Occipital lobe (tissue), 2 donors: ENCODE measurements around the gene PCBP1. TPM values are rescaled to one million over a fixed set of nuclear protein-coding genes. Genes with fewer than 3 reads are reported as not detected.
"Not testable (repeated sequence)": the region's sequence is repeated elsewhere in the genome, so short reads cannot be mapped to it uniquely, and the experiment has no call there.

Source experiments
- DNase-seq: peaks from one replicate; lab custom pipeline; 2025; lab: John Stamatoyannopoulos, UW
- total RNA-seq: library from RNA; depleted of rRNA; stranded (reverse); fragments of >200 nt; gene quantifications from one replicate; pipeline ENCODE4 v1.2.3, GENCODE V29; 2014

The PCBP1 gene
- total RNA-seq, result 22.0 TPM

GRCh38 chr2:70086838-70087701 lies at the start of gene PCBP1:
Gene PCBP1, plus strand, starts transcription at chr2:70087477. Its CDS starts 267 bp downstream, at chr2:70087744.
- DNase-seq, result peak; percentile 85

GRCh38 chr2:70039366-70039765 lies 47.9 kb upstream of the PCBP1 start:
- DNase-seq, result no peak

- no peak for DNase-seq
Observed at GRCh38 chr2:70041663-70042062, 45.6 kb upstream of the PCBP1 start.

GRCh38 chr2:70042246-70042645 lies 45.0 kb upstream of the PCBP1 start:
- no peak for DNase-seq

- no peak for DNase-seq
Observed at GRCh38 chr2:70043252-70043875, 43.9 kb upstream of the PCBP1 start.

- DNase-seq, result no peak
Observed at GRCh38 chr2:70044290-70045040, 42.8 kb upstream of the PCBP1 start.

GRCh38 chr2:70045405-70045804 lies 41.9 kb upstream of the PCBP1 start:
- DNase-seq, result no peak

GRCh38 chr2:70045932-70046331 lies 41.3 kb upstream of the PCBP1 start:
- DNase-seq, result no peak

- DNase-seq, result no peak
Observed at GRCh38 chr2:70046534-70046933, 40.7 kb upstream of the PCBP1 start.

GRCh38 chr2:70047451-70047850 lies 39.8 kb upstream of the PCBP1 start:
- no peak for DNase-seq

GRCh38 chr2:70049255-70049654 lies 38.0 kb upstream of the PCBP1 start:
- no peak for DNase-seq

- DNase-seq, result no peak
Observed at GRCh38 chr2:70050631-70051425, 36.4 kb upstream of the PCBP1 start.

- not testable (repeated sequence) for DNase-seq
Observed at GRCh38 chr2:70055259-70055658, 32.0 kb upstream of the PCBP1 start.

GRCh38 chr2:70061317-70061716 lies 26.0 kb upstream of the PCBP1 start:
- DNase-seq, result no peak

GRCh38 chr2:70062270-70062669 lies 25.0 kb upstream of the PCBP1 start:
- no peak for DNase-seq

GRCh38 chr2:70068119-70068518 lies 19.2 kb upstream of the PCBP1 start:
- DNase-seq, result no peak

GRCh38 chr2:70069049-70069448 lies 18.2 kb upstream of the PCBP1 start:
- DNase-seq, result no peak

GRCh38 chr2:70070542-70071268 lies 16.6 kb upstream of the PCBP1 start:
- peak; percentile 65 for DNase-seq

GRCh38 chr2:70073493-70073892 lies 13.8 kb upstream of the PCBP1 start:
- peak; percentile 6 for DNase-seq

GRCh38 chr2:70078384-70078783 lies 8.9 kb upstream of the PCBP1 start:
- DNase-seq, result no peak
